Body of pancreas (tissue), 4 donors: ENCODE data around the gene FA2H.

Source experiments
- POLR2A ChIP-seq, 3 donors: fragments of 450-650 bp; IDR thresholded peaks; one replicate each; pipeline ENCODE4 v1.6.1; 2016; ENCODE audit warnings: antibody characterized with exemption in 3 of 3, mild to moderate bottlenecking in 2 of 3
- TF ChIP-seq, protein P1 (sequence below), 7 experiments: fragments of 450-650 bp in 4 of 7; fragments of 200-600 bp in 3 of 7; sonication (generic) in 3 of 7; IDR thresholded peaks; one replicate each; pipeline ENCODE4 v1.5.1; 2016 to 2019; ENCODE audit warnings: antibody characterized with exemption in 7 of 7

DNA sequence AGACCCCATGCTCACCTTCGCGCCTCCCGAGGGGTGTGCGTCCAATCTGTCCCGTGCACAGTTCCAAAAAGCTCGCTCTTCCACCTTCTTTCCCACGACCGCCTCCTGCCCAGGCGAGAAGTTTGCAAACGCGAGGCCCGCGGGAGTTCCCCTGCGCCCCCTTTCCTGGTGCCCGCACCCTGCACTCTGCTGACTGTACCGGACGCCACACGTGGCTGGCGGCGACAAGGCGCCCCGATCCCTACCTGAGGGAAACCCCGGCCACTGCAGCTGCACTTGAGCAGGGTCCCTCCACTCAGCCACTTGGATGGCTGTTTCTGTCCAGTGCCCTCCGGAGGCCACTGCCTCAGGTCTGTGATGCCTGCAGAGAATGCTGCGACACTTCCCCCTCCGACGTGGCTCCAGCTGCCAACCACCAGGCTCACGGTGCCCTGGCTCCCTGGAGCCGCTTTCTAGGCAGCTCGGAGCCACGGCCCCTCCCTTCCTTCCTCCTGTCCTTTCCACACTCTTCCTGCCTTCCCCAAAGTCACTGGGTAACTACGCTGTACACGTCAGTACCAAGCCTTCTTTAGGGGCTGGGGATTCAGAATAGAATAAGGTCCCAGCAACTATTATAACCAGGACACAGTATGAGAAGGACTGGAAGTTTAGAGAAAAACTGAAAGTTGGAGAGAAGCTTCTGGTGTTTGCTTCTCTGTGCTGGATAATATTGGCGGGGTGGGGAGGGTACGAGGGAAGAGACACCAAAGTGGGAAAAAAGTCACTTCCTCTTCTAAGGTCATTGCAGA is 74.0 kb downstream of the FA2H start, which contains the start of gene MLKL:
- TF ChIP-seq, protein P1, sequence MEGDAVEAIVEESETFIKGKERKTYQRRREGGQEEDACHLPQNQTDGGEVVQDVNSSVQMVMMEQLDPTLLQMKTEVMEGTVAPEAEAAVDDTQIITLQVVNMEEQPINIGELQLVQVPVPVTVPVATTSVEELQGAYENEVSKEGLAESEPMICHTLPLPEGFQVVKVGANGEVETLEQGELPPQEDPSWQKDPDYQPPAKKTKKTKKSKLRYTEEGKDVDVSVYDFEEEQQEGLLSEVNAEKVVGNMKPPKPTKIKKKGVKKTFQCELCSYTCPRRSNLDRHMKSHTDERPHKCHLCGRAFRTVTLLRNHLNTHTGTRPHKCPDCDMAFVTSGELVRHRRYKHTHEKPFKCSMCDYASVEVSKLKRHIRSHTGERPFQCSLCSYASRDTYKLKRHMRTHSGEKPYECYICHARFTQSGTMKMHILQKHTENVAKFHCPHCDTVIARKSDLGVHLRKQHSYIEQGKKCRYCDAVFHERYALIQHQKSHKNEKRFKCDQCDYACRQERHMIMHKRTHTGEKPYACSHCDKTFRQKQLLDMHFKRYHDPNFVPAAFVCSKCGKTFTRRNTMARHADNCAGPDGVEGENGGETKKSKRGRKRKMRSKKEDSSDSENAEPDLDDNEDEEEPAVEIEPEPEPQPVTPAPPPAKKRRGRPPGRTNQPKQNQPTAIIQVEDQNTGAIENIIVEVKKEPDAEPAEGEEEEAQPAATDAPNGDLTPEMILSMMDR (IDR thresholded peaks at IDR 0.05) = peak in 2 of 7 experiments; percentile 22 to 26
- TF ChIP-seq POLR2A (IDR thresholded peaks at IDR 0.05) = peak; percentile 59 to 86 (median 81)
